ENCODE data around the gene MDFIC.

MDFIC gene

DNA sequence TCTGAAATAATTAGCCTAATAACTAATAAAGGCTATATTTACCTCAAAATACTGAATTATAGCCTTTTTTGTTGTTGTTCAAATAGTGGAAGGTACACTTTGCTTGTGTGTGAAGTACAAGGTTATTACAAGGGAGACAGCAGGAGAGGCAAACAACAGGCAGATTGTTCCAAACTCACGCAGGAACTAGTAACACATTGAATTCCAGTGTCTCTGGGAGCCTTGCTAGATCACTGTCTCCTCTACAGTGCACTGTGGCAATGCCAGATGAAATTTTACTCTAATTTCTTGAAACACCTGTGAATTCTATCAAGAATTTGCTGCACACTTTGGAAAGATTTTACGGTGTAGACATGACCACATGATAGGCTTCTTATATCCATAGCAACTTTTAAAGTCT lies 112.6 kb downstream of the MDFIC start:
- H3K4me3 ChIP-seq (ENCODE audit: control insufficient read depth, low read depth, low read length), result no peak overlapping the region

DNA sequence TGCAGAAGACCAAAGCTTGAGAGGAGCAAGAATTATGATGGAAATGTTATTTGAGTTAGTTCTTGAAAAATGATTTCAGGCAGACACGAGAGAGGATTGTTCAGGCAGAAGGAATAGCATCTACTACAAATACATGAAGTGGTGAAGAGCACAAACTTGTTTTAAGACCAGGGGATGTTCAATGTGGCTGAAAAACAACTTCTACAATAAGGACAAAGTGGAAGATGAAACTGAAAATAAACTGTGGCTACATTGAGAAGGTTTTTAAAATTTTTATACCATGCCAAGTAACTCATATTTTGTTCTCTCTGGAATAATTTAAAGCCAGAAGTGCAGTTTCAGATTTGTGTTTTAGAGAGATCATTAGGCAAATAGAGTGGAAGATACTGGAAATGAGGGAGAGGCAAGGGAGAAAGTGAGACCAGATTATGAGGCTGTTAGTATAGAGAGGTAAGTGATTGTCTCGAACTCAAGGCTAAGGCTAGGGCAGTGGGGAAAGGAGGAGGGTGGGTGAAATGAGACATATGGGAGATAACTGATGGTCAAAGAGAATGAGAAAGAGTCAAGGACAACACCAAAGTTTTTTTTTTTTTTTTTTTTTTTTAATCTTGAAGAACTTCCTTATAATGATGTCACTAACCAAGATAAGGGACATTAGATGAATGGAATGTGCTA lies 115.4 kb downstream of the MDFIC start:
- TF ChIP-seq, protein P1, sequence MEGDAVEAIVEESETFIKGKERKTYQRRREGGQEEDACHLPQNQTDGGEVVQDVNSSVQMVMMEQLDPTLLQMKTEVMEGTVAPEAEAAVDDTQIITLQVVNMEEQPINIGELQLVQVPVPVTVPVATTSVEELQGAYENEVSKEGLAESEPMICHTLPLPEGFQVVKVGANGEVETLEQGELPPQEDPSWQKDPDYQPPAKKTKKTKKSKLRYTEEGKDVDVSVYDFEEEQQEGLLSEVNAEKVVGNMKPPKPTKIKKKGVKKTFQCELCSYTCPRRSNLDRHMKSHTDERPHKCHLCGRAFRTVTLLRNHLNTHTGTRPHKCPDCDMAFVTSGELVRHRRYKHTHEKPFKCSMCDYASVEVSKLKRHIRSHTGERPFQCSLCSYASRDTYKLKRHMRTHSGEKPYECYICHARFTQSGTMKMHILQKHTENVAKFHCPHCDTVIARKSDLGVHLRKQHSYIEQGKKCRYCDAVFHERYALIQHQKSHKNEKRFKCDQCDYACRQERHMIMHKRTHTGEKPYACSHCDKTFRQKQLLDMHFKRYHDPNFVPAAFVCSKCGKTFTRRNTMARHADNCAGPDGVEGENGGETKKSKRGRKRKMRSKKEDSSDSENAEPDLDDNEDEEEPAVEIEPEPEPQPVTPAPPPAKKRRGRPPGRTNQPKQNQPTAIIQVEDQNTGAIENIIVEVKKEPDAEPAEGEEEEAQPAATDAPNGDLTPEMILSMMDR (IDR thresholded peaks at IDR 0.05; ENCODE audit: control insufficient read depth, insufficient read depth, low read depth, low read length, missing control alignments), result no peak
- H3K4me3 ChIP-seq (ENCODE audit: control insufficient read depth, low read depth, low read length), result no peak overlapping the region
- no peak for DNase-seq (ENCODE audit: low read depth)

More for the DNA sequence above, 112.6 kb downstream of the MDFIC start:
- TF ChIP-seq, protein P1 (IDR thresholded peaks at IDR 0.05; ENCODE audit: control insufficient read depth, insufficient read depth, low read depth, low read length, missing control alignments), result no peak
- DNase-seq (ENCODE audit: low read depth), result no peak

DNA sequence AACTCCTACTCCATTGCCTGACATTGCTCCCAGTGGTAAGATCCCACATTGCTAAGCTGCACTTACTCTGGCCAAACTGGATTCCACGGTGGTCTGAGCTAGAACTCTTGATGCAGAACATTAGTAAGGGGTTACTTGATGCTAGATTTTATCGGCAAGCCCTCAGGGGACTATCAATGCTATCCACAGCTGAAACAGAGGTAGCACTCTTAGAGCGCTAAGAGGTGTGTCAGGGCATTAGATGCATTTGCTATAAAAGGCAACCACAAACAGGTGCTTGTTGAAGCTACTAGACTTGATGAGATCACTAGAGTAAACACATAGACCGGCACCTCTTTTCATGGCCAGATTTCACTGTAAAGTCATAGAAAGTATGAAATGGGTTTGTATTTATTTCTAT lies 116.3 kb downstream of the MDFIC start:
- no peak for DNase-seq (ENCODE audit: low read depth)
- H3K4me3 ChIP-seq (ENCODE audit: control insufficient read depth, low read depth, low read length), result no peak overlapping the region
- TF ChIP-seq, protein P1 (IDR thresholded peaks at IDR 0.05; ENCODE audit: control insufficient read depth, insufficient read depth, low read depth, low read length, missing control alignments), result no peak

DNA sequence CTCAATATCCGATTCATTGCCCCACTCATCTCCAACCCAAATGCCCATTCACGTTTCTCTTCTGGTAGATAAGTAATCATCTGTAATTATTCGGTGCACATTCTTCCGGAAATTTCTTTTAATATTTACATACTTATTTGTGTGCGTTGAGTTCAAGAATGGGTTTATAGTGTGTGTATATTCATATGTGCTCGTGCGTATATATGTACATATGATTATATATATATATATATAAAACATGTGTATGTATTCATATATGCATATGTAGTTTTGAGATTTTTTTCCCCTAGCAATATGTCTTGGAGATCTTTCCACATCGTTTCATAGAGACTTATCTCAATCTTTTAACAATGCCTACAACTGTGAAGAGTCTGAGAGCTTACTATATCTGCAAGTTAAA lies 118.2 kb downstream of the MDFIC start:
- H3K4me3 ChIP-seq (ENCODE audit: control insufficient read depth, low read depth, low read length), result no peak overlapping the region
- TF ChIP-seq, protein P1 (IDR thresholded peaks at IDR 0.05; ENCODE audit: control insufficient read depth, insufficient read depth, low read depth, low read length, missing control alignments), result no peak
- DNase-seq (ENCODE audit: low read depth), result no peak

DNA sequence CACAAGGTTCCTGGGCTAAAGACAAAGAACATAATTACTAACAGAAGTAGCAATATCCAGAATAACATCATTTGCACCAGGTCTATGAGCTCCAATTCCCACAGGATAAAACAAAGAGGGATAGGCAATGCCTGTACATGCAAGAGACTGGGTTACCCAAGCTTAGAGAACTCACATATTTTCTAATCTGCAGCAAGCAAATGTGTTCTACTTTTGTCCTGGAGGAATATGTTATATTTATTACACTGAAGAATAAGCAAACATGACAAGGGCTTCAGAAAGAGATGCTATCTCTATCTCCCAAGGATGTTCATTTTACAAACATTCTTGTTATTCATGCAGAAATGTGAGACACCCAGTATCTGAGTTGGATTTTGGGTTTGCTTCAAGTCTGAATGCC lies 118.6 kb downstream of the MDFIC start:
- DNase-seq (ENCODE audit: low read depth), result no peak
- H3K4me3 ChIP-seq (ENCODE audit: control insufficient read depth, low read depth, low read length), result no peak overlapping the region
- TF ChIP-seq, protein P1 (IDR thresholded peaks at IDR 0.05; ENCODE audit: control insufficient read depth, insufficient read depth, low read depth, low read length, missing control alignments), result no peak

DNA sequence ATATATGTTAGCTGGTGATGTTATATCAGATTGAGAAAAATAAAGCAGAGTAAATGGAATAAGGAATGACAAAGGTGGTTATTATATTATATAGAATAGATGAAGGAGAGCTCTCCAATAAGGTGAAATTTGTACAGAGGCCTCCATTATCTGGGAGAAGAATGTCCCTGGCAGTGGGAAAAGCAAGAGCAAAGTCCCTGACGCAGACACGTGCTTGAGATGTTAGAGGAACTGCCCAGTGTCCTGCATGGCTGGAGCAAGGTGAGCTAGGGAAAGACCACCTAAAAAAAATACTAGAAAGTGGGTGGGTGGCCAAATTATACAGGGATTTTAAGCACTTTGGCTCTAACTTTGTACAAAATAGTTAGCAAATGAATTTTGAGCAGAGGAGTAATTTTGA lies 120.7 kb downstream of the MDFIC start:
- no peak for DNase-seq (ENCODE audit: low read depth)
- TF ChIP-seq, protein P1 (IDR thresholded peaks at IDR 0.05; ENCODE audit: control insufficient read depth, insufficient read depth, low read depth, low read length, missing control alignments), result no peak
- no peak overlapping the region for H3K4me3 ChIP-seq (ENCODE audit: control insufficient read depth, low read depth, low read length)
